ENCODE data around the gene MASP1.
A peak's percentile ranks its signal among the peaks of the same experiment; 100 is the strongest.

Gene MASP1

GRCh38 chr3:187291512-187292132 lies at the start of gene MASP1:
TSS of gene MASP1 (minus strand) at chr3:187291737. CDS start at chr3:187291632, 105 bp downstream.
- no peak for DNase-seq (ENCODE audit: low read depth, low spot score)

- DNase-seq (ENCODE audit: low read depth, low spot score), result no peak
Observed at GRCh38 chr3:187340578-187340977, 49.0 kb upstream of the MASP1 start.

GRCh38 chr3:187336322-187336721 lies 44.8 kb upstream of the MASP1 start:
- DNase-seq (ENCODE audit: low read depth, low spot score), result no peak

- no peak for DNase-seq (ENCODE audit: low read depth, low spot score)
Observed at GRCh38 chr3:187334904-187335303, 43.4 kb upstream of the MASP1 start.

GRCh38 chr3:187328691-187329090 lies 37.2 kb upstream of the MASP1 start:
- no peak for DNase-seq (ENCODE audit: low read depth, low spot score)

GRCh38 chr3:187327845-187328244 lies 36.3 kb upstream of the MASP1 start:
- no peak for DNase-seq (ENCODE audit: low read depth, low spot score)

- DNase-seq (ENCODE audit: low read depth, low spot score), result no peak
Observed at GRCh38 chr3:187325632-187326031, 34.1 kb upstream of the MASP1 start.

GRCh38 chr3:187323091-187323490 lies 31.6 kb upstream of the MASP1 start:
- DNase-seq (ENCODE audit: low read depth, low spot score), result no peak

GRCh38 chr3:187322291-187322690 lies 30.8 kb upstream of the MASP1 start:
- no peak for DNase-seq (ENCODE audit: low read depth, low spot score)

- DNase-seq (ENCODE audit: low read depth, low spot score), result no peak
Observed at GRCh38 chr3:187321766-187322165, 30.2 kb upstream of the MASP1 start.

GRCh38 chr3:187319699-187320302 lies 28.3 kb upstream of the MASP1 start:
- DNase-seq (ENCODE audit: low read depth, low spot score), result peak; percentile 24

- peak; percentile 47 for DNase-seq (ENCODE audit: low read depth, low spot score)
Observed at GRCh38 chr3:187318819-187319616, 27.5 kb upstream of the MASP1 start.

GRCh38 chr3:187315872-187316271 lies 24.3 kb upstream of the MASP1 start:
- no peak for DNase-seq (ENCODE audit: low read depth, low spot score)

GRCh38 chr3:187314176-187314575 lies 22.6 kb upstream of the MASP1 start:
- DNase-seq (ENCODE audit: low read depth, low spot score), result no peak

GRCh38 chr3:187310954-187311470 lies 19.5 kb upstream of the MASP1 start:
- no peak for DNase-seq (ENCODE audit: low read depth, low spot score)

GRCh38 chr3:187310226-187310625 lies 18.7 kb upstream of the MASP1 start:
- no peak for DNase-seq (ENCODE audit: low read depth, low spot score)

GRCh38 chr3:187305881-187306280 lies 14.3 kb upstream of the MASP1 start:
- DNase-seq (ENCODE audit: low read depth, low spot score), result no peak

- no peak for DNase-seq (ENCODE audit: low read depth, low spot score)
Observed at GRCh38 chr3:187299611-187300010, 8.1 kb upstream of the MASP1 start.

GRCh38 chr3:187296911-187297310 lies 5.4 kb upstream of the MASP1 start:
- no peak for DNase-seq (ENCODE audit: low read depth, low spot score)

GRCh38 chr3:187296058-187296457 lies 4.5 kb upstream of the MASP1 start:
- no peak for DNase-seq (ENCODE audit: low read depth, low spot score)

GRCh38 chr3:187295316-187296034 lies 3.9 kb upstream of the MASP1 start:
- DNase-seq (ENCODE audit: low read depth, low spot score), result no peak

Data from smooth muscle cell of the brain vasculature (primary cell).